Measurements from ENCODE around the gene SARDH. TPM values are rescaled to one million over a fixed set of nuclear protein-coding genes. Genes with fewer than 3 reads are reported as not detected.

SARDH gene
- total RNA-seq, 1 experiment from 2014 or later: 5.3 TPM

DNA sequence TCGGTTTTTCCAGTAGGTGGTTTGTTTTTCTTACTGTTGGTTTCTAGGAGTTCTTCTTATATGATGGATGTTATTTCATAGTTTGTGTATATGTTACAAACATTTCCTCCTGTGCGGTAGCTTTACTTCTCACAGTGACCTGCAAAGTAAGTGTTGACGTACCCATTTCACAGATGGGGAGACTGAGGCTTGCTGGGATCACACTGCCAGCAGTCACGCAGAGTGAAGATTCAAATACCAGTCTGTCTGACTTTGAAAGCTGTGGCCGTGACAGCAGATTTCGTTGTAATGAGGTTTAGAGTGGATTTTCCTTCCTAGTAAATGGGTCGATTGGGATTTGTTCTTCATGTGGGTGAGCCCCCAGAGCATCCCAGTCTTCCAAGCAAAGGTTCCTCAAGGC is 89.0 kb downstream of the SARDH start:
- H4K91ac ChIP-seq (ENCODE audit: insufficient read length, low read depth, low read length): no peak overlapping the region
- H3K4ac ChIP-seq (ENCODE audit: low read depth, low read length): no peak overlapping the region
- TF ChIP-seq, protein P1, sequence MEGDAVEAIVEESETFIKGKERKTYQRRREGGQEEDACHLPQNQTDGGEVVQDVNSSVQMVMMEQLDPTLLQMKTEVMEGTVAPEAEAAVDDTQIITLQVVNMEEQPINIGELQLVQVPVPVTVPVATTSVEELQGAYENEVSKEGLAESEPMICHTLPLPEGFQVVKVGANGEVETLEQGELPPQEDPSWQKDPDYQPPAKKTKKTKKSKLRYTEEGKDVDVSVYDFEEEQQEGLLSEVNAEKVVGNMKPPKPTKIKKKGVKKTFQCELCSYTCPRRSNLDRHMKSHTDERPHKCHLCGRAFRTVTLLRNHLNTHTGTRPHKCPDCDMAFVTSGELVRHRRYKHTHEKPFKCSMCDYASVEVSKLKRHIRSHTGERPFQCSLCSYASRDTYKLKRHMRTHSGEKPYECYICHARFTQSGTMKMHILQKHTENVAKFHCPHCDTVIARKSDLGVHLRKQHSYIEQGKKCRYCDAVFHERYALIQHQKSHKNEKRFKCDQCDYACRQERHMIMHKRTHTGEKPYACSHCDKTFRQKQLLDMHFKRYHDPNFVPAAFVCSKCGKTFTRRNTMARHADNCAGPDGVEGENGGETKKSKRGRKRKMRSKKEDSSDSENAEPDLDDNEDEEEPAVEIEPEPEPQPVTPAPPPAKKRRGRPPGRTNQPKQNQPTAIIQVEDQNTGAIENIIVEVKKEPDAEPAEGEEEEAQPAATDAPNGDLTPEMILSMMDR (conservative IDR thresholded peaks at IDR 0.05): no peak
- no peaks in the 10 kb centered on the region for H3K27me3 ChIP-seq (ENCODE audit: insufficient read depth, low read length)
- no peaks in the 10 kb centered on the region for H3K4me1 ChIP-seq (ENCODE audit: insufficient read depth, low read length)
- WGBS (ENCODE audit: extremely low coverage, insufficient read length, low lambda C conversion rate): no CpG with 5 or more reads among the region's 7 CpGs
- H4K5ac ChIP-seq (ENCODE audit: insufficient read length, low read depth, low read length): no peak overlapping the region
- Mint-ChIP-seq H3K27ac (no peak overlapping the region), H3K4me3 (no peak overlapping the region), H3K27me3 (ENCODE audit: low read depth) (peaks cover 31% of the 10 kb centered on the region), H3K9me3 (no peaks in the 10 kb centered on the region), H3K36me3 (ENCODE audit: insufficient read depth in 1 of 3, low read depth in 3 of 3) (no peaks in the 10 kb centered on the region; a peak in 1 of 7 replicates), H3K4me1 (peaks cover 5 to 13% of the 10 kb centered on the region in 2 experiments)
- DNase-seq: no peak
- no peak overlapping the region for H3K56ac ChIP-seq (ENCODE audit: insufficient read length, low read depth, low read length)
- no peak overlapping the region for H3K14ac ChIP-seq (ENCODE audit: insufficient read depth, low read length)
- H2AK5ac ChIP-seq (ENCODE audit: insufficient read length, low read length): no peak overlapping the region
- no peak overlapping the region for H3K23ac ChIP-seq (ENCODE audit: insufficient read length, low read depth, low read length)
- H4K20me1 ChIP-seq (ENCODE audit: control insufficient read depth, insufficient read depth, insufficient read length): no peaks in the 10 kb centered on the region
- no peaks in the 10 kb centered on the region for H3K9me3 ChIP-seq (ENCODE audit: control insufficient read depth, low read depth, low read length)
- no peak overlapping the region for H3T11ph ChIP-seq (ENCODE audit: low read length)
- no peak overlapping the region for H2BK120ac ChIP-seq (ENCODE audit: low read depth, low read length, poor library complexity, severe bottlenecking)
- no peak overlapping the region for H2BK15ac ChIP-seq (ENCODE audit: low read depth, low read length)
- no peak overlapping the region for H2BK5ac ChIP-seq (ENCODE audit: insufficient read length, low read length)
- no peak overlapping the region for H3K27ac ChIP-seq (ENCODE audit: insufficient read length, low read depth, low read length)
- no peaks in the 10 kb centered on the region for H3K79me2 ChIP-seq (ENCODE audit: insufficient read depth, low read length)
- no peaks in the 10 kb centered on the region for H3K79me1 ChIP-seq (ENCODE audit: insufficient read depth, low read depth, low read length, poor library complexity, severe bottlenecking)
- H3K23me2 ChIP-seq (ENCODE audit: insufficient read length, low read depth, low read length, poor library complexity, severe bottlenecking): no peaks in the 10 kb centered on the region
- no peak overlapping the region for H3K9ac ChIP-seq (ENCODE audit: extremely low read depth, insufficient read length, low read length)
- no peak overlapping the region for H3K18ac ChIP-seq (ENCODE audit: insufficient read length, low read depth, low read length)
- H2BK20ac ChIP-seq (ENCODE audit: low read depth, low read length, poor library complexity, severe bottlenecking): no peak overlapping the region
- no peak overlapping the region for H2AFZ ChIP-seq (ENCODE audit: low read length)
- H3K4me2 ChIP-seq (ENCODE audit: insufficient read depth, insufficient read length, low read length): no peak overlapping the region
- no peak overlapping the region for H2BK12ac ChIP-seq (ENCODE audit: insufficient read length, low read depth, low read length)
- no peak overlapping the region for H4K8ac ChIP-seq (replicated peaks; ENCODE audit: insufficient read length, low read depth, low read length)

All from H9 (cell line).